Mesenteric fat pad (tissue), 1 donor: ENCODE results near the gene SYNE1. TPM values are rescaled to one million over a fixed set of nuclear protein-coding genes. Genes with fewer than 3 reads are reported as not detected.

Source experiments
- DNase-seq: peaks from one replicate; pipeline ENCODE4 v3.0.0-alpha.2; 2020; ENCODE audit warnings: low spot score
- total RNA-seq: library from RNA; stranded (reverse); fragmentation: NEBNext Ultra II Directional; extraction: Animal tissue kit (Norgen Biotek cat#: 25700); gene quantifications from one replicate; pipeline ENCODE4 v1.2.1, GENCODE V29; 2021
- donor health status: DM: yes; HTN: yes; CAD: no.

Gene SYNE1
- total RNA-seq, 1 donor from 2014 or later, result 84.2 TPM

- no peak for DNase-seq
Measured at GRCh38 chr6:152318278-152318677, 318.9 kb downstream of the SYNE1 start.

GRCh38 chr6:152316024-152316423 lies 321.1 kb downstream of the SYNE1 start:
- no peak for DNase-seq

GRCh38 chr6:152314483-152314832 lies 322.7 kb downstream of the SYNE1 start:
- DNase-seq, result no peak

GRCh38 chr6:152313542-152314482 lies 323.4 kb downstream of the SYNE1 start:
- DNase-seq, result no peak

GRCh38 chr6:152312434-152312833 lies 324.7 kb downstream of the SYNE1 start:
- no peak for DNase-seq

GRCh38 chr6:152310371-152310954 lies 326.7 kb downstream of the SYNE1 start:
- no peak for DNase-seq

GRCh38 chr6:152309648-152310047 lies 327.5 kb downstream of the SYNE1 start:
- DNase-seq, result no peak

- no peak for DNase-seq
Measured at GRCh38 chr6:152309006-152309405, 328.2 kb downstream of the SYNE1 start.

GRCh38 chr6:152308306-152308705 lies 328.9 kb downstream of the SYNE1 start:
- no peak for DNase-seq

GRCh38 chr6:152305672-152306071 lies 331.5 kb downstream of the SYNE1 start:
- no peak for DNase-seq

GRCh38 chr6:152301765-152302568 lies 335.2 kb downstream of the SYNE1 start:
- peak; percentile 96 for DNase-seq

- DNase-seq, result no peak
Measured at GRCh38 chr6:152301021-152301764, 336.0 kb downstream of the SYNE1 start.

GRCh38 chr6:152300517-152300916 lies 336.6 kb downstream of the SYNE1 start:
- DNase-seq, result no peak

- no peak for DNase-seq
Measured at GRCh38 chr6:152298848-152299735, 338.1 kb downstream of the SYNE1 start.

- no peak for DNase-seq
Measured at GRCh38 chr6:152298055-152298647, 339.0 kb downstream of the SYNE1 start.

- DNase-seq, result no peak
Measured at GRCh38 chr6:152296648-152297376, 340.4 kb downstream of the SYNE1 start.

- DNase-seq, result no peak
Measured at GRCh38 chr6:152295920-152296319, 341.2 kb downstream of the SYNE1 start.

- DNase-seq, result no peak
Measured at GRCh38 chr6:152295346-152295745, 341.8 kb downstream of the SYNE1 start.

- no peak for DNase-seq
Measured at GRCh38 chr6:152293404-152293803, 343.8 kb downstream of the SYNE1 start.
